ENCODE data around the gene PRKD1. TPM values are rescaled to one million over a fixed set of nuclear protein-coding genes. Genes with fewer than 3 reads are reported as not detected.

Gene PRKD1
- total RNA-seq, 1 experiment from 2014 or later = 1.2 TPM

DNA sequence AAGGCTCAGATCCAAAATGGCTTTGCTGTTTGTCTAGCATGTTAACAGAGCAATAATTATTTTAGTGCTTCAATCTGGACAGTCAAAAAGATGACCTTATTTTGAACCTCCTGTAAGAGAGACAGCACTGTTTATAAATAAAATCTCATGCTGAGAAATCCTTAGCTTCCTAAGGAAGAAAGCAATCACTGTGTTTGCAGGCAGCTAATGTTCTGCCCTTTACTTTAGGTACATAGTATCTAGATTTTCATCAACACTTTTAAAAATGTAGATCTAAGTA is 105.3 kb downstream of the PRKD1 start:
- ChIA-PET POLR2A (ENCODE audit: unreplicated experiment) (no interaction called here), CTCF (no interaction called here)
- Histone ChIP-seq H3K4me1 (ENCODE audit: insufficient read depth, low read length) (no peaks in the 10 kb centered on the region), H3K9me3 (ENCODE audit: low read length) (no peaks in the 10 kb centered on the region), H4K20me1 (ENCODE audit: low read length) (no peaks in the 10 kb centered on the region), H2AFZ (ENCODE audit: low read length) (no peak overlapping the region), H3K4me3 (ENCODE audit: low read length) (no peak overlapping the region), H3K9ac (ENCODE audit: low read length) (no peak overlapping the region), H3K27me3 (ENCODE audit: low read length) (no peaks in the 10 kb centered on the region), H3K27ac (ENCODE audit: low read length) (no peak overlapping the region), H3F3A (ENCODE audit: low read length, unreplicated experiment) (no peaks in the 10 kb centered on the region), H3K9me2 (replicated peaks; ENCODE audit: low read length) (no peaks in the 10 kb centered on the region), H3K4me2 (ENCODE audit: low read length) (no peak overlapping the region), H3K79me2 (ENCODE audit: low read length) (no peaks in the 10 kb centered on the region), H3K36me3 (ENCODE audit: low read depth, low read length) (no peaks in the 10 kb centered on the region)
- intact Hi-C loops (cut with micrococcal nuclease) = loop anchor here (5.0 kb wide), 1 partner anchor 75 kb away; no protein-coding TSS in a partner anchor
- TF ChIP-seq EZH2phosphoT487 (IDR thresholded peaks at IDR 0.05; ENCODE audit: borderline replicate concordance, low read length) (no peak), EZH2 (IDR thresholded peaks at IDR 0.05; ENCODE audit: low read length, unreplicated experiment) (no peak)
- TF ChIP-seq, protein P1, sequence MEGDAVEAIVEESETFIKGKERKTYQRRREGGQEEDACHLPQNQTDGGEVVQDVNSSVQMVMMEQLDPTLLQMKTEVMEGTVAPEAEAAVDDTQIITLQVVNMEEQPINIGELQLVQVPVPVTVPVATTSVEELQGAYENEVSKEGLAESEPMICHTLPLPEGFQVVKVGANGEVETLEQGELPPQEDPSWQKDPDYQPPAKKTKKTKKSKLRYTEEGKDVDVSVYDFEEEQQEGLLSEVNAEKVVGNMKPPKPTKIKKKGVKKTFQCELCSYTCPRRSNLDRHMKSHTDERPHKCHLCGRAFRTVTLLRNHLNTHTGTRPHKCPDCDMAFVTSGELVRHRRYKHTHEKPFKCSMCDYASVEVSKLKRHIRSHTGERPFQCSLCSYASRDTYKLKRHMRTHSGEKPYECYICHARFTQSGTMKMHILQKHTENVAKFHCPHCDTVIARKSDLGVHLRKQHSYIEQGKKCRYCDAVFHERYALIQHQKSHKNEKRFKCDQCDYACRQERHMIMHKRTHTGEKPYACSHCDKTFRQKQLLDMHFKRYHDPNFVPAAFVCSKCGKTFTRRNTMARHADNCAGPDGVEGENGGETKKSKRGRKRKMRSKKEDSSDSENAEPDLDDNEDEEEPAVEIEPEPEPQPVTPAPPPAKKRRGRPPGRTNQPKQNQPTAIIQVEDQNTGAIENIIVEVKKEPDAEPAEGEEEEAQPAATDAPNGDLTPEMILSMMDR (conservative IDR thresholded peaks at IDR 0.05; ENCODE audit: low read depth, low read length) = no peak
- DNase-seq = no peak
- ATAC-seq = peak; percentile 73
- BruUV-seq (replicated peaks) = no TSS peak

DNA sequence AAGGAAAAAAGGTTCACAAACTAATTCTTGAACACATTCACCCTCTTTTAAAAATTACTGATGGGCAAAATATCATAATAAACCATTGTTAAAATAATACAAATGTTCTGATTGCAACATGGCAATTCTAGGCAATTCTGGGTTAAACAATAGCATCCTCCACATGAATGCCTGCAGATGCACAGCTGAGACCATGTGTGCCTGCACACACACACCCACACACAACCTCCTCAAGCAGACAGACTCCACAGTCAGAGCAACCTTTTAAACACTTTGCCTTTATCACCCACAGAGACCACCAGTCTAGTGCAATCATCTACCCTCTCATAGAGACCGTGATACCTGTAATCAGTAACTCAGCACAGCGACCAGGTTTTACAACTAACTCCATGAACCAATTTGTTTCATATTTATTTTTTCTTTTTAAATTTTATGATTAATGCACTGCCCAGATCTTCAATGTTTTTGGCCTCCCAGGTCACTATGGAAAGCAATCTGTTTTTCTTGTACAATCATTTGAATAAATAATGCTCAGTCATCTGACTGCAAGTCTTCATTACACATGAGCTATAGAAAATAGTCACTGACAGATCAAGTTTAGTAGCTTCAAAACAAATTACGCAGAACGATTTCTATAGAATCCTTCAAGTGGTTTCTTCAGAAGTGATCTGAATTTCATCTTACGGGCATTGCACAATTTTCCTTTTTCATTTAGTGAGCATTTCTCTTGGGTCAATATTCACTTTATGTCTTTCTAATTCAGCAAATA is 105.8 kb downstream of the PRKD1 start:
- H3K9ac ChIP-seq (ENCODE audit: low read length) = no peak overlapping the region
- intact Hi-C loops (cut with micrococcal nuclease) = loop anchor here (5.0 kb wide), 1 partner anchor 75 kb away; no protein-coding TSS in a partner anchor
- no peaks in the 10 kb centered on the region for H3K9me2 ChIP-seq (replicated peaks; ENCODE audit: low read length)
- no peak for TF ChIP-seq EZH2 (IDR thresholded peaks at IDR 0.05; ENCODE audit: low read length, unreplicated experiment)
- TF ChIP-seq EZH2phosphoT487 (IDR thresholded peaks at IDR 0.05; ENCODE audit: borderline replicate concordance, low read length) = no peak
- TF ChIP-seq, protein P1 (conservative IDR thresholded peaks at IDR 0.05; ENCODE audit: low read depth, low read length) = no peak
- H4K20me1 ChIP-seq (ENCODE audit: low read length) = no peaks in the 10 kb centered on the region
- no peak overlapping the region for H3K4me3 ChIP-seq (ENCODE audit: low read length)
- ATAC-seq = peak; percentile 29; the same call in 1 of the 2 replicates
- ChIA-PET CTCF (no interaction called here), POLR2A (ENCODE audit: unreplicated experiment) (no interaction called here)
- no peaks in the 10 kb centered on the region for H3K79me2 ChIP-seq (ENCODE audit: low read length)
- peak; percentile 5 for DNase-seq
- no TSS peak for BruUV-seq (replicated peaks)
- no peak overlapping the region for H3K27ac ChIP-seq (ENCODE audit: low read length)
- no peaks in the 10 kb centered on the region for H3K4me1 ChIP-seq (ENCODE audit: insufficient read depth, low read length)
- H3K27me3 ChIP-seq (ENCODE audit: low read length) = no peaks in the 10 kb centered on the region
- H3K36me3 ChIP-seq (ENCODE audit: low read depth, low read length) = no peaks in the 10 kb centered on the region
- no peaks in the 10 kb centered on the region for H3K9me3 ChIP-seq (ENCODE audit: low read length)
- H3F3A ChIP-seq (ENCODE audit: low read length, unreplicated experiment) = no peaks in the 10 kb centered on the region
- H3K4me2 ChIP-seq (ENCODE audit: low read length) = no peak overlapping the region
- H2AFZ ChIP-seq (ENCODE audit: low read length) = no peak overlapping the region

DNA sequence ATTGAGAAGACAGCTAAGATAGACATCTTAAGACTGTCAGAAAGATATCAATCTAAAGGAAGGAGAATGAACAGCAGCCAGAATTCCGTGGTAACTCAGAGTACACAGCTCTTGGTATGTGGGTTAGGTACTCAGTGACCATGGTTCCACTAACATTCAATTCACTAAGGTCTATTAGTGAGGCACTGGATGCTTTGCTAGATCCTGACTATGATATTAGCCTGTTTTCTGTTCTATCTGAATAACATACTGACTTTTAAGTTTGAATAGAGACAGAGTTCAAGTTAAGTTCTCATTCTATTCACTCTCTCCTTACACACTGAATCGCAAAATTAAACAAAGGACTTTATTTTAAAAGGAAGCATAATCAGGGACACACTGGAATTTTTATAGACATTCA is 106.4 kb downstream of the PRKD1 start:
- no peaks in the 10 kb centered on the region for H3K79me2 ChIP-seq (ENCODE audit: low read length)
- no peak overlapping the region for H3K27ac ChIP-seq (ENCODE audit: low read length)
- H3K27me3 ChIP-seq (ENCODE audit: low read length) = no peaks in the 10 kb centered on the region
- ChIA-PET POLR2A (ENCODE audit: unreplicated experiment) (no interaction called here), CTCF (no interaction called here)
- peak; percentile 29; the same call in 1 of the 2 replicates for ATAC-seq
- no peaks in the 10 kb centered on the region for H3K4me1 ChIP-seq (ENCODE audit: insufficient read depth, low read length)
- intact Hi-C loops (cut with micrococcal nuclease) = loop anchor here (5.0 kb wide), 1 partner anchor 76 kb away; no protein-coding TSS in a partner anchor
- no peaks in the 10 kb centered on the region for H3K9me3 ChIP-seq (ENCODE audit: low read length)
- H3K4me3 ChIP-seq (ENCODE audit: low read length) = no peak overlapping the region
- H3K36me3 ChIP-seq (ENCODE audit: low read depth, low read length) = no peaks in the 10 kb centered on the region
- H3K9ac ChIP-seq (ENCODE audit: low read length) = no peak overlapping the region
- TF ChIP-seq EZH2 (IDR thresholded peaks at IDR 0.05; ENCODE audit: low read length, unreplicated experiment) (no peak), EZH2phosphoT487 (IDR thresholded peaks at IDR 0.05; ENCODE audit: borderline replicate concordance, low read length) (no peak)
- TF ChIP-seq, protein P1 (conservative IDR thresholded peaks at IDR 0.05; ENCODE audit: low read depth, low read length) = no peak
- no peak overlapping the region for H3K4me2 ChIP-seq (ENCODE audit: low read length)
- H4K20me1 ChIP-seq (ENCODE audit: low read length) = no peaks in the 10 kb centered on the region
- no peak overlapping the region for H2AFZ ChIP-seq (ENCODE audit: low read length)
- H3K9me2 ChIP-seq (replicated peaks; ENCODE audit: low read length) = no peaks in the 10 kb centered on the region
- no peak for DNase-seq
- BruUV-seq (replicated peaks) = no TSS peak
- H3F3A ChIP-seq (ENCODE audit: low read length, unreplicated experiment) = no peaks in the 10 kb centered on the region
